Measurements from ENCODE around the gene KIF3B. TPM values are rescaled to one million over a fixed set of nuclear protein-coding genes. Genes with fewer than 3 reads are reported as not detected.
A peak's percentile ranks its signal among the peaks of the same experiment; 100 is the strongest.

KIF3B gene
- total and polyA plus RNA-seq, 10 of the 15 experiments (the other 5 are each of a cell fraction or from before 2014, with no cell fraction given), result 7.4 to 37.3 (median 25.9) TPM

DNA sequence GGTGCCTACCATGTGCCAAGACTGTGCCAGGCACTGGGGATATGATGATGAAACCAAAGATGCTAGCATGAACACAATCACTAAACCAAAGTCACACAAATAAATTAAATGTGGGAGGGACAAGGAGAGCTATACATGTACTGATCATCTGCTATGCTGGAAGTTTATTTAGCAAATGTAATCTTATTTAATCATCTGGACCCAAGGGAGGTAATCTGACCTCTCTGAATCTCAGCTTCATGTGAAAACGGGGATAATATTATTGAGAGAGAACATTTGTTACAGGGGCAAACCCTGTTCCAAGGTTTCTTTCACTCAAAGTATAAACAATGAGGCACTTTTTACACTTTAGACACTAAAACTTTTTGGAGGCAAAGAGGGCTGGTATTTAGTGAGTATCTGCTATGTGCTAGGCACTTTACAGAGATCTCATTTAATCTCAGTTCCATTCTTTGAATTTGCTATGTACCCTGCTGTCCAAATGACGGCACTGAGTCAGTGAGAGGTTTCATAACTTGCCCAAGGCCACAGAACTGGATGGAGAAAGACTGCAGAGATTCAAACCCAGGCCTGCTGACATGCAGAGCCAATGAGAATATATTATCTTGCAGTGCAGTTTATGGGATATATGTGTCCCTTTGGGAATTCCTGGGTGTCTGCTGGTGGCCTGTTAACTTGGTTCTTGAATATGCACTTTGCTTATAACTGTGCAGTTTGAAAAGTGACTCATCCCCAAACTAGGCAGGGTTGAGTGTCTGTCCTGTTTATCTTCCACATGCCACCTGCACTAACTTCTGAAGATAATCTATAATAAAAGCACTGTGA is 77.4 kb downstream of the KIF3B start (continued):
- TF ChIP-seq, protein P1, sequence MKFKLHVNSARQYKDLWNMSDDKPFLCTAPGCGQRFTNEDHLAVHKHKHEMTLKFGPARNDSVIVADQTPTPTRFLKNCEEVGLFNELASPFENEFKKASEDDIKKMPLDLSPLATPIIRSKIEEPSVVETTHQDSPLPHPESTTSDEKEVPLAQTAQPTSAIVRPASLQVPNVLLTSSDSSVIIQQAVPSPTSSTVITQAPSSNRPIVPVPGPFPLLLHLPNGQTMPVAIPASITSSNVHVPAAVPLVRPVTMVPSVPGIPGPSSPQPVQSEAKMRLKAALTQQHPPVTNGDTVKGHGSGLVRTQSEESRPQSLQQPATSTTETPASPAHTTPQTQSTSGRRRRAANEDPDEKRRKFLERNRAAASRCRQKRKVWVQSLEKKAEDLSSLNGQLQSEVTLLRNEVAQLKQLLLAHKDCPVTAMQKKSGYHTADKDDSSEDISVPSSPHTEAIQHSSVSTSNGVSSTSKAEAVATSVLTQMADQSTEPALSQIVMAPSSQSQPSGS (IDR thresholded peaks at IDR 0.05; ENCODE audit: low read length), result peak; percentile 80; the same call in 1 of the 2 replicates
- TF ChIP-seq, protein P2, sequence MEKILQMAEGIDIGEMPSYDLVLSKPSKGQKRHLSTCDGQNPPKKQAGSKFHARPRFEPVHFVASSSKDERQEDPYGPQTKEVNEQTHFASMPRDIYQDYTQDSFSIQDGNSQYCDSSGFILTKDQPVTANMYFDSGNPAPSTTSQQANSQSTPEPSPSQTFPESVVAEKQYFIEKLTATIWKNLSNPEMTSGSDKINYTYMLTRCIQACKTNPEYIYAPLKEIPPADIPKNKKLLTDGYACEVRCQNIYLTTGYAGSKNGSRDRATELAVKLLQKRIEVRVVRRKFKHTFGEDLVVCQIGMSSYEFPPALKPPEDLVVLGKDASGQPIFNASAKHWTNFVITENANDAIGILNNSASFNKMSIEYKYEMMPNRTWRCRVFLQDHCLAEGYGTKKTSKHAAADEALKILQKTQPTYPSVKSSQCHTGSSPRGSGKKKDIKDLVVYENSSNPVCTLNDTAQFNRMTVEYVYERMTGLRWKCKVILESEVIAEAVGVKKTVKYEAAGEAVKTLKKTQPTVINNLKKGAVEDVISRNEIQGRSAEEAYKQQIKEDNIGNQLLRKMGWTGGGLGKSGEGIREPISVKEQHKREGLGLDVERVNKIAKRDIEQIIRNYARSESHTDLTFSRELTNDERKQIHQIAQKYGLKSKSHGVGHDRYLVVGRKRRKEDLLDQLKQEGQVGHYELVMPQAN (conservative IDR thresholded peaks at IDR 0.05), result 0 out of 2 replicates have a peak, but pooled peaks have one; percentile 8
- TF ChIP-seq JUNB (IDR thresholded peaks at IDR 0.05), result peak; percentile 84; the same call in 1 of the 2 replicates
- peak; percentile 4; the same call in 1 of the 2 replicates for TF ChIP-seq RUNX3 (IDR thresholded peaks at IDR 0.05; ENCODE audit: low read length)
- peak; percentile 76 for TF ChIP-seq ZBED1 (IDR thresholded peaks at IDR 0.05; ENCODE audit: borderline replicate concordance)
- TF ChIP-seq, protein P3, sequence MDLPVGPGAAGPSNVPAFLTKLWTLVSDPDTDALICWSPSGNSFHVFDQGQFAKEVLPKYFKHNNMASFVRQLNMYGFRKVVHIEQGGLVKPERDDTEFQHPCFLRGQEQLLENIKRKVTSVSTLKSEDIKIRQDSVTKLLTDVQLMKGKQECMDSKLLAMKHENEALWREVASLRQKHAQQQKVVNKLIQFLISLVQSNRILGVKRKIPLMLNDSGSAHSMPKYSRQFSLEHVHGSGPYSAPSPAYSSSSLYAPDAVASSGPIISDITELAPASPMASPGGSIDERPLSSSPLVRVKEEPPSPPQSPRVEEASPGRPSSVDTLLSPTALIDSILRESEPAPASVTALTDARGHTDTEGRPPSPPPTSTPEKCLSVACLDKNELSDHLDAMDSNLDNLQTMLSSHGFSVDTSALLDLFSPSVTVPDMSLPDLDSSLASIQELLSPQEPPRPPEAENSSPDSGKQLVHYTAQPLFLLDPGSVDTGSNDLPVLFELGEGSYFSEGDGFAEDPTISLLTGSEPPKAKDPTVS (IDR thresholded peaks at IDR 0.05; ENCODE audit: low read depth, low read length), result no peak
- TF ChIP-seq, protein P4, sequence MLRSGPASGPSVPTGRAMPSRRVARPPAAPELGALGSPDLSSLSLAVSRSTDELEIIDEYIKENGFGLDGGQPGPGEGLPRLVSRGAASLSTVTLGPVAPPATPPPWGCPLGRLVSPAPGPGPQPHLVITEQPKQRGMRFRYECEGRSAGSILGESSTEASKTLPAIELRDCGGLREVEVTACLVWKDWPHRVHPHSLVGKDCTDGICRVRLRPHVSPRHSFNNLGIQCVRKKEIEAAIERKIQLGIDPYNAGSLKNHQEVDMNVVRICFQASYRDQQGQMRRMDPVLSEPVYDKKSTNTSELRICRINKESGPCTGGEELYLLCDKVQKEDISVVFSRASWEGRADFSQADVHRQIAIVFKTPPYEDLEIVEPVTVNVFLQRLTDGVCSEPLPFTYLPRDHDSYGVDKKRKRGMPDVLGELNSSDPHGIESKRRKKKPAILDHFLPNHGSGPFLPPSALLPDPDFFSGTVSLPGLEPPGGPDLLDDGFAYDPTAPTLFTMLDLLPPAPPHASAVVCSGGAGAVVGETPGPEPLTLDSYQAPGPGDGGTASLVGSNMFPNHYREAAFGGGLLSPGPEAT (IDR thresholded peaks at IDR 0.05; ENCODE audit: low read depth), result peak; percentile 39; the same call in 1 of the 2 replicates
- no peak for TF ChIP-seq HDAC6 (IDR thresholded peaks at IDR 0.05; ENCODE audit: unreplicated experiment)
- TF ChIP-seq HDAC2 (IDR thresholded peaks at IDR 0.05), result no peak
